Erythroblast (primary cell): ENCODE data around the gene ADGRA3.

Experiments used
- GATA1 ChIP-seq: IDR thresholded peaks from 2 replicates; pipeline ENCODE4 v1.6.1; 2011; ENCODE audit warnings: low read depth, mild to moderate bottlenecking, control low read depth, low read length, moderate library complexity
- POLR2A ChIP-seq: IDR thresholded peaks from 2 replicates; pipeline ENCODE4 v1.6.1; 2011; ENCODE audit warnings: mild to moderate bottlenecking, low read length

- TF ChIP-seq POLR2A (no peak), GATA1 (no peak)
Observed at GRCh38 chr4:22522206-22522605, 6.3 kb upstream of the ADGRA3 start.
